ENCODE results near the gene TMEM163. TPM values are rescaled to one million over a fixed set of nuclear protein-coding genes. Genes with fewer than 3 reads are reported as not detected.

Gene TMEM163
- total RNA-seq, 4 donors from 2014 or later: 0.42 to 1.3 (median 1.1) TPM

DNA sequence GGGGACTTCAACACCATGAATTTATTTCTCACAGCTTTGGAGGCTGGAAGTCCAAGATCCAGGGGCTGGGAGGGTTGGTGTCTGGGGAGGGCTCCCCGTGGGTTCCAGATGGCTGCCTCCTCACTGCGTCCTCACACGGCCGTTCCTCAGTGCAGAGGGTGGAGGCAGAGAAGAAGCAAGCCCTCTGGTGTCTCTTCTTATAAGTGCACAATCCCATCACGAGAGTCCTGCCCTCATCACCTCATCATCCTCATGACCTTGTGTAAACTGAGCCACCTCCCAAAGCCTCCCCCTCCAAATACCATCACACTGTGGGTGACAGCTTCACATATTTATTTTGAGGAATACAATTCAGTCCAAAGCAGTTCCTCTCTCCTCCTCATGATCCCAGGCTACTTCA is 26.3 kb downstream of the TMEM163 start:
- 59% methylated on average over 5 of the region's 5 CpGs for WGBS
- H3K9me3 ChIP-seq: no peaks in the 10 kb centered on the region
- H3K36me3 ChIP-seq: no peaks in the 10 kb centered on the region
- DNase-seq (ENCODE audit: extremely low spot score): peak; percentile 82
- no peak overlapping the region for H3K27ac ChIP-seq (replicated peaks in 1 of 4)
- H3K4me1 ChIP-seq: no peaks in the 10 kb centered on the region
- no peaks in the 10 kb centered on the region for H3K27me3 ChIP-seq
- TF ChIP-seq EP300 (IDR thresholded peaks at IDR 0.05) (no peak), POLR2A (IDR thresholded peaks at IDR 0.05; ENCODE audit: low read depth) (no peak), POLR2AphosphoS5 (IDR thresholded peaks at IDR 0.05) (no peak)
- TF ChIP-seq, protein P1, sequence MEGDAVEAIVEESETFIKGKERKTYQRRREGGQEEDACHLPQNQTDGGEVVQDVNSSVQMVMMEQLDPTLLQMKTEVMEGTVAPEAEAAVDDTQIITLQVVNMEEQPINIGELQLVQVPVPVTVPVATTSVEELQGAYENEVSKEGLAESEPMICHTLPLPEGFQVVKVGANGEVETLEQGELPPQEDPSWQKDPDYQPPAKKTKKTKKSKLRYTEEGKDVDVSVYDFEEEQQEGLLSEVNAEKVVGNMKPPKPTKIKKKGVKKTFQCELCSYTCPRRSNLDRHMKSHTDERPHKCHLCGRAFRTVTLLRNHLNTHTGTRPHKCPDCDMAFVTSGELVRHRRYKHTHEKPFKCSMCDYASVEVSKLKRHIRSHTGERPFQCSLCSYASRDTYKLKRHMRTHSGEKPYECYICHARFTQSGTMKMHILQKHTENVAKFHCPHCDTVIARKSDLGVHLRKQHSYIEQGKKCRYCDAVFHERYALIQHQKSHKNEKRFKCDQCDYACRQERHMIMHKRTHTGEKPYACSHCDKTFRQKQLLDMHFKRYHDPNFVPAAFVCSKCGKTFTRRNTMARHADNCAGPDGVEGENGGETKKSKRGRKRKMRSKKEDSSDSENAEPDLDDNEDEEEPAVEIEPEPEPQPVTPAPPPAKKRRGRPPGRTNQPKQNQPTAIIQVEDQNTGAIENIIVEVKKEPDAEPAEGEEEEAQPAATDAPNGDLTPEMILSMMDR (IDR thresholded peaks at IDR 0.05): no peak
- intact Hi-C loops (cut with DNase I): no loop called here
- H3K4me3 ChIP-seq: no peak overlapping the region

DNA sequence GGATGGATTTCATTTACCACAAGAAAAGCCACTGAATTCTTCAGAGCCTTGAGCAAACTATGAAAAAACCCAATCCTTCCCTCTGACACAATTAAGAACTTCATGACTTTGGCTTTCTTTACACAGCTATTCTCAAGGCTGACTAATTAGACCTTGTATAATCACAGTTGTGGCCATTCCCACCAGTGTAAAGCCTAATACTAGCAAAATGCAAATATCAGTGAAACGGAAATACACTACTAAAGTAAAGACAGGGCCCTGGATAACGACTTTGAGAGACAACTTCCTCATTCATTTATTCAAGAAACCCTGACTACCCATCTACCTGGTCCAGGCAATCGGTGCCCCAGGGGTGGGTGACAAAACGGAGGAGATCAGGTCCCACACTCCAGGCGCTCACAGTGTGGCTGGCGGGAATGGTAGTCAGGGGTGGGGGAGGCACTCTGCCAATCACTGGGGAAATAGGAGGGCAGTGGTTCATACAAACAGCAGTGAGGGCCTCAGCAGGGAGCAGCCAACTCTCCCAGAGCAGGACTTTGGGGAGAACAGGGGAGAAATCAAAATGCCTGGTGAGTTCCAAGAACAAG is 28.1 kb downstream of the TMEM163 start:
- Histone ChIP-seq H3K9me3 (no peaks in the 10 kb centered on the region), H3K4me1 (no peaks in the 10 kb centered on the region), H3K36me3 (no peaks in the 10 kb centered on the region), H3K27me3 (no peaks in the 10 kb centered on the region), H3K27ac (replicated peaks in 1 of 4) (no peak overlapping the region), H3K4me3 (no peak overlapping the region)
- TF ChIP-seq POLR2AphosphoS5 (IDR thresholded peaks at IDR 0.05) (no peak), EP300 (IDR thresholded peaks at IDR 0.05) (no peak), POLR2A (IDR thresholded peaks at IDR 0.05; ENCODE audit: low read depth) (no peak)
- TF ChIP-seq, protein P1 (IDR thresholded peaks at IDR 0.05): no peak
- intact Hi-C loops (cut with DNase I): no loop called here
- 88% methylated on average over 6 of the region's 6 CpGs for WGBS
- DNase-seq (ENCODE audit: extremely low spot score): no peak

DNA sequence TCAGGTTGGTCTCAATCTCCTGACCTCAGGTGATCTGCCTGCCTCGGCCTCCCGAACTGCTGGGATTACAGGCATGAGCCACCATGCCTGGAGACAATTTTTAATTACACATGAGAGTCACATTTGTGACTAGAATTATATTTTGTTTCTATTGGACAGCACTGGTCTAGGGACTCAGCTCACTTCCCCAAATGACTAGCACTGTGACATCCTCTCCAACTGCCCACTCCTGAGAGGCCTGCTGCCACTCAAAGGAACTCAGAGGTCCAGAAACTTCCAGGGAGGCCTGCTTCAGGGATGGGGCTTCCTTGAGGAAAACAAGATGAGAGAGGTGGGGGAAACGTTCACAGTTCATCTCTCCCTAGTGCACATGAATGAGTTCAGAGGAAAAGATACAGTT is 29.5 kb downstream of the TMEM163 start:
- H3K27ac ChIP-seq (replicated peaks in 1 of 4): no peak overlapping the region
- peak; percentile 47 for DNase-seq (ENCODE audit: extremely low spot score)
- H3K4me1 ChIP-seq: no peaks in the 10 kb centered on the region
- no peaks in the 10 kb centered on the region for H3K27me3 ChIP-seq
- intact Hi-C loops (cut with DNase I): no loop called here
- H3K9me3 ChIP-seq: no peaks in the 10 kb centered on the region
- WGBS: 82% methylated on average over 3 of the region's 3 CpGs
- no peak for TF ChIP-seq POLR2A (IDR thresholded peaks at IDR 0.05; ENCODE audit: low read depth)
- TF ChIP-seq EP300 (IDR thresholded peaks at IDR 0.05): no peak
- TF ChIP-seq, protein P1 (IDR thresholded peaks at IDR 0.05): no peak
- TF ChIP-seq POLR2AphosphoS5 (IDR thresholded peaks at IDR 0.05): no peak
- no peak overlapping the region for H3K4me3 ChIP-seq
- H3K36me3 ChIP-seq: no peaks in the 10 kb centered on the region

DNA sequence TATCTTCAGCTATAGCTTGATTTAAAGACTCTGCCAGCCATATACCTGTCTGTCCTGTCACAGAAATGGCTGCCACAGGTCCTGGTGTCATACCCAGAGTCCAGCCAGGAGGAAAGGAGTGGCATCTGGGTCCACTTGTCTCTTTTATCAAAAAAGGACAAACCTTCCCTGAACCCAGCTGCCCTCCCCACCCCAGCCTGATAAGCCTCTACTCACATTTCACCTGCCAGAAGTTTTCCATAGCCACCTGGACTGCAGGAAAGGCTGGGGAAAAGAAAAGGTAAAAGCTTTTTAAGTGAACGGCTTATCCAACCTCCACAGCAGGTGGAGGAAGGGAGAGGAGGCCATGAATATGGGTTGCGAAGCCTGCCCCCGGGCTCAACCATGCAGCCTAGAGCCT is 32.8 kb downstream of the TMEM163 start:
- Histone ChIP-seq H3K27me3 (no peaks in the 10 kb centered on the region), H3K36me3 (no peaks in the 10 kb centered on the region), H3K4me1 (no peaks in the 10 kb centered on the region), H3K27ac (replicated peaks in 1 of 4) (no peak overlapping the region), H3K4me3 (no peak overlapping the region), H3K9me3 (no peaks in the 10 kb centered on the region)
- intact Hi-C loops (cut with DNase I): no loop called here
- WGBS: 87% methylated on average over 3 of the region's 3 CpGs
- peak; percentile 47 for DNase-seq (ENCODE audit: extremely low spot score)
- TF ChIP-seq POLR2AphosphoS5 (IDR thresholded peaks at IDR 0.05) (no peak), EP300 (IDR thresholded peaks at IDR 0.05) (no peak), POLR2A (IDR thresholded peaks at IDR 0.05; ENCODE audit: low read depth) (no peak)
- TF ChIP-seq, protein P1 (IDR thresholded peaks at IDR 0.05): no peak

DNA sequence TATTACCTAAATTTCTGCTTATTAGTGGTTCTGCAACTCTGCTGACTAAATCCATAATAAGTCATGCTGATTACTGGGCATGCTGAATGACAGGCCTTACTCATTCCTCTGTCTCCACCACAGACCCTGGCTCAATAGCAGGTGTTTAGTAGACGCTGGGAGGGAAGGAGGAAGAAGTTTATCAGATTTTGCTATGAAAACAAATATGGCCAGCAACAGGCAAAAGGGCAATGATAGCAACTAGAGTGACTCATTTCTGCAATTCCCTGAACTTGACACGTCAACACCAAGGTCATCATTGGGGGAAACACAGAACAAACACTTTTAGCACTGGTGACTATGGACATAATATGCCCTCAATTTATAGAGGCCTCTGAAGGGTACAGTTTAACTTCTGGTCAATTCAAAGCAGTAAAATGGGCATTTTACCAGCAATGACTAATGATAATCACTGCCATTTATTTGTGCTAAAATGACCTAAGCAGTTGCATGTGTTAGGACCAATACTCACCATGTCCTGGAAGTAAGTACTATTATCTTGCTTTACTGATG is 35.2 kb downstream of the TMEM163 start:
- no peaks in the 10 kb centered on the region for H3K9me3 ChIP-seq
- no peak for TF ChIP-seq POLR2A (IDR thresholded peaks at IDR 0.05; ENCODE audit: low read depth)
- TF ChIP-seq EP300 (IDR thresholded peaks at IDR 0.05): no peak
- TF ChIP-seq POLR2AphosphoS5 (IDR thresholded peaks at IDR 0.05): no peak
- TF ChIP-seq, protein P1 (IDR thresholded peaks at IDR 0.05): no peak
- no peak overlapping the region for H3K27ac ChIP-seq (replicated peaks in 1 of 4)
- DNase-seq (ENCODE audit: extremely low spot score): peak; percentile 37
- no peaks in the 10 kb centered on the region for H3K27me3 ChIP-seq
- WGBS: 54% methylated on average over 2 of the region's 2 CpGs
- H3K4me1 ChIP-seq: no peaks in the 10 kb centered on the region
- H3K4me3 ChIP-seq: no peak overlapping the region
- H3K36me3 ChIP-seq: no peaks in the 10 kb centered on the region
- intact Hi-C loops (cut with DNase I): no loop called here

Measured in esophagus muscularis mucosa (tissue), 4 donors.